WI38 (cell line): ENCODE measurements around the gene TEAD4.

Experiments
- H3K4me3 ChIP-seq: 2 replicates; pipeline ENCODE4 v1.5.1; 2011; ENCODE audit warnings: low read depth, mild to moderate bottlenecking, control low read depth, low read length
- CTCF ChIP-seq: IDR thresholded peaks from 2 replicates; pipeline ENCODE4 v1.5.1; 2012; ENCODE audit warnings: low read depth, mild to moderate bottlenecking, control low read depth, low read length

The TEAD4 gene

DNA sequence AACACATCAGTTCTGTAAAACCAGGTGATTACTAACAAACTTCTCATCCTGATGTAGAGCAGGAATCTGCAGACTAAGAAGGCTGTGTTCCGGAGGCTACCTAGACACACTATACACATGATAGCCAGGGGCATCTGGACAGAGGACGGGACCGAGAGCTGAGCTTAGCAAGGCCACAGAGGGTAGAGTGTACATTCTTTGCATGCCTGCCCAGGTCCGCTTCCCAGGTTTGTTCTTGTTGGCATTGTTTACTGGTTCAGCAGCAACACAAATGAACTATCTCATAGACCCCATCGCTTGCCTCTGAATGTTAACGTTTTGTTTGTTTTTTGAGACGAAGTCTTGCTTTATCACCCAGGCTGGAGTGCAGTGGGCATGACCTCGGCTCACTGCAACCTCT lies 17.7 kb upstream of the TEAD4 start:
- no peak for TF ChIP-seq CTCF
- no peak overlapping the region for H3K4me3 ChIP-seq

GRCh38 chr12:2944401-2945047 lies 14.7 kb upstream of the TEAD4 start:
- H3K4me3 ChIP-seq, result no peak overlapping the region
- peak; percentile 55 for TF ChIP-seq CTCF

DNA sequence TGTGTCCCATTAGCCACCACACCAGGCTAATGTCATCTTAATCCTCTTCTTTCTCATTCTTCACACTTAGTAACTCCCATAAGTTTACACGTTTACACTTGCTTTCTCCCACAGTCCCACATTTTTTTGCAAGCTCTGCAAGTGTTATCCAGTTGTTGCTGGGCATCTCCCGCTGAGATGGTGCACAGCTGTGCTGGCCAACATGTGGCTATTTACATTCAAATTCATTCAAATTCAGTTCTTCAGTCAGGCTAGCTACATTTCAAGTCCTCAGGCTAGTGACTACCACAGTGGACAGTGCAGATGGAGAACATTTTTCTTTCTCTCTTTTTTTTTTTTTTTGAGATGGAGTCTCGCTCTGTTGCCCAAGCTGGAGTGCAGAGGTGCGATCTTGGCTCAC lies 9.8 kb upstream of the TEAD4 start:
- no peak for TF ChIP-seq CTCF
- H3K4me3 ChIP-seq, result no peak overlapping the region

DNA sequence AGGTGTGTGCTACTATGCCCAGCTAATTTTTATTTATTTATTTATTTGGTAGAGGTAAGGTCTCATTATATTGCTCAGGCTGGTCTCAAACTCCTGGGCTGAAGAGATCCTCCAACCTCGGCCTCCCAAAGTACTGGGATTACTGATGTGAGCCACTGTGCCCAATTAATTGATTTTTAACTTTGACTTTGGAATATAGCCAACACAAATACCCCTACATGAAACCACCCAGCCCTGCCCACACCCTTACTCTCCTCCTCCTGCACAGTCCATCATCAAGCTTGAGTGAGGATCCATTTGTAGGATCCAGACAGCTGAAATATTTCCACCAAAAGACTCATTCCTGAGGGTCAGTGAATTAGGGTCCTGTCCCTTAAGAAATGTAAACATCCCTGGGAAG lies 3.3 kb upstream of the TEAD4 start:
- H3K4me3 ChIP-seq, result no peak overlapping the region

DNA sequence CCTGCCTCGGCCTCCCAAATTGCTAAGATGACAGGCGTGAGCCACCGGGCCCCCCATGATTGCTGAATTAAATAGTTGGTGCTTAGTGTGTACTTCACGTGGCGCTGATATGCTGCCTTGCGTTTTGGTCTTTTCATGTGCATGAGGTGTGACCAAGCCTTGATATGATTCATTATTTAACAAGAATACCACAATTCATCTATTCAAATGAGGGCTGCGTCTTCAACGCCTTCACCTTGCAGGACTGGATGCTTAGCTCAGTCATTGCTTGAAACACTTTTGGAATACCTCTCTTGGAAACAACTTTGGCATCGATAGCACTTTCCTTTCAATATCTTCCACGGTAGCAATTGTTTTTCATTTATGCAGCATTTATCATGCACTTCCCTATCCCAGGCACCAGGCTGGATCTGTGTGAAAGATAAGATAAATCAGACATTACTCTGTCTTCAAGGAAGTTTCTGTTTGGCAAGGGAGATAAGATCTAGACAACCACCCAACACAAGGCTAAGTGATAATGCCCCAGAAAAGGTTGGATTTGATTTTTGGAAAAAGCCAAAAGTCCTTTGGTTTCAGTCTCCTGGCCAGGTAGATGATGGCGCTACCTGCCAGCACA lies 1.3 kb upstream of the TEAD4 start:
- TF ChIP-seq CTCF, result no peak
- H3K4me3 ChIP-seq, result peak overlapping the region; percentile 65

More for the DNA sequence above, 3.3 kb upstream of the TEAD4 start:
- no peak for TF ChIP-seq CTCF

DNA sequence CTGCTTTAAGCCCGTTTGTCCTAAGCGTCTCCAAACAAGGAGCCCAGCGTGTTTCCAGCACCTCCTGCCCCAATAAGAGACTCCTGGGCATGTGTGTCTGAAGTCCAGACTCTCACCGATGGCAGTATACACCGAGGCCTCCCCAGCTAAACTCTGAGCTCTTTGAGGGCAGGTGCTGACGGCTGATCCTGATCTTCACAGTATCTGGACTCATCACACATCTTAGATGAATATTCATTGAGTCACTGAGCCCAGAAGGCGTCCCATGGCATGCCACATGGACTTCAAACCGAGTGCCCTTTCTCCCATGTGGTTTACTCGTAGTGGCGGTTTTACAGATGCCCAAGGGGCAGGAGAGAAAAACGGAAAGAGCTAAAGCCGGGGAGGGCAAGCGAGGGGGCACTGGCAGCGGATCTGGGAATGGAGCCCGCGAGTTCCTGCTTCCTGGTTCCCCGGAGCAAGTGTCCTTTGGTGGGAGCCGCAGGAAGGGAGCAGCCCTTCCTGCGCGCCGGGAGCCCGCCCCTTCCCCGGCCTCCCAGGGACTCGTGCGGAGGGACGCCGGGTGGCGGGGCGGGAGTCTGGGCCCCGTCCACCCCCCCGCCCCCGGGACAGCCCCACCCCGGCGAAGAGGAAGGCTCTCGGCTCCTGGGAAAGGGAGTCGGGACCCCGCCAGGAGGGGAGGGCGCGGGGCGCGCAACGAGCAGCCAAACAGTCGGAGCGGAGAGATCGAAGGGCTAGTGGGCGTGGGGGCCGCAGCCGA lies 585 bp upstream of the TEAD4 start:
- peak overlapping the region; percentile 65 for H3K4me3 ChIP-seq
- no peak for TF ChIP-seq CTCF
